GM21423 (cell line): ENCODE measurements around the gene TMEM167B.
A peak's percentile ranks its signal among the peaks of the same experiment; 100 is the strongest.

ENCODE experiments used
- ATAC-seq: cut with Tn5 transposase; IDR thresholded peaks from one replicate; pipeline ENCODE4 v1.9.1; 2021; ENCODE audit warnings: mild to moderate bottlenecking, moderate library complexity; ENCODE audit not compliant: unreplicated experiment

TMEM167B gene

DNA sequence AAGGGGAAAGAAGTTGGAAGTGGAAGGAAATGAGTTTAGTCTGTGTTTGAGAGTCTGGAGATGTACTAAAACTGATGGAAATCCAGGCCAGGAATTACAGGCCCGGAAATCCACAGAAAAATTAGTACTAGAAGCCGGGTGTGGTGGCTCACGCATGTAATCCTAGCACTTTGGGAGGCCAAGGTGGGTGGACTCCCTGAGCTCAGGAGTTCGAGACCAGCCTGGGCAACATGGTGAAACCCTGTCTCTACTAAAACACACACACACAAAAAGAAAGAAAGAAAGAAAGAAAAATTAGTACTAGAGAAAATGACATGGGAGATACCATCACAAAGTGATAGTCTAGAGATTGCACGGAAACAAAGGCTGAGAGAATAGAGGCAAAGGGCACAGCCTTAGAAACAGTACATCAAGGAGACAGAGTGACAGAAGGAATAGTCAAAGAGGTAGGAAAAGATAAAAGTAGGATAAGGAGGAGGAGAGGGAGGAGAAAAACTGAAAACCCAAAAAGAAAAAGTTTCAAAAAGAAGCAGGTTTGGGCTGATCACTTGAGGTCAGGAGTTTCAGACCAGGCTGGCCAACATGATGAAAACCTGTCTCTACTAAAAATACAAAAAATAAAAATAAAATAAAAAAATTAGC, 10.0 kb upstream of the TMEM167B start:
- no peak for ATAC-seq

DNA sequence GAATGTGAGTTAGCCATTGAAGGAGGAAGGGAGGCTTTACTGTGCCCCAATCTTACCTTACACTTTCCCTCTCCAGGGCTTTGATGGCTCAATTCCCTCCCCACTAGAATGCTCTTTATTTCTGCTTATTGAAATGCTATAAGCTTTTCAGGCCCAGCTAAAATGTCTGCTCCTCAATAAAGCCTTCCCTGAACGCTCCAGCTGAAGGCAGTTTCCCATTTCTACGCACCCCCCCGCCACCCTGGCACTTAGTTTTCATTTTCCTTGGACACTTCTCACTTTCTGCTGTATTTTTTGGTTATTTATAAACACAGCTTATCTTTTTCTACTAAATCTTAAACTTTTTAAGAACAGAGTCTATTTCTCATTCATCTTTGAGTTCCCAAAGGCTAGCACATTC, 7.1 kb upstream of the TMEM167B start:
- ATAC-seq = no peak

DNA sequence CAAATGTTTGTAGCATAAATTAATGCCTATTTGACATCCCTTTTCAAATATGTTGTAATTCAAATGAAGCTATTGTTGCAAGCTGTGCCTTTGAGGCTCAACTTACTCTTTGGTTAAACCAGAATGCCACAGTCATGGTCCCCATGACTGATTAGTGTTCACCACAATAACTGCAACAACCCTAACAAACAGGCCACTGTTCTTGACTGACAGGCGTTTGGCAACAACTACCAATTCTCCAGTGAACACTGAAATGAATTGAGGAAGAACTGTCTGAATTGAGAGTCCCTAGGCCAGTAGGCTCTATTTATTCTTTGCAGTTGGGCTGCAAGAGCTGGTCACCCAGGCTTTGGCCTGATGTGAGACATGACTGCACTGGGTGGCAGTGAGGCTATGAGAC, 6.6 kb upstream of the TMEM167B start:
- no peak for ATAC-seq

DNA sequence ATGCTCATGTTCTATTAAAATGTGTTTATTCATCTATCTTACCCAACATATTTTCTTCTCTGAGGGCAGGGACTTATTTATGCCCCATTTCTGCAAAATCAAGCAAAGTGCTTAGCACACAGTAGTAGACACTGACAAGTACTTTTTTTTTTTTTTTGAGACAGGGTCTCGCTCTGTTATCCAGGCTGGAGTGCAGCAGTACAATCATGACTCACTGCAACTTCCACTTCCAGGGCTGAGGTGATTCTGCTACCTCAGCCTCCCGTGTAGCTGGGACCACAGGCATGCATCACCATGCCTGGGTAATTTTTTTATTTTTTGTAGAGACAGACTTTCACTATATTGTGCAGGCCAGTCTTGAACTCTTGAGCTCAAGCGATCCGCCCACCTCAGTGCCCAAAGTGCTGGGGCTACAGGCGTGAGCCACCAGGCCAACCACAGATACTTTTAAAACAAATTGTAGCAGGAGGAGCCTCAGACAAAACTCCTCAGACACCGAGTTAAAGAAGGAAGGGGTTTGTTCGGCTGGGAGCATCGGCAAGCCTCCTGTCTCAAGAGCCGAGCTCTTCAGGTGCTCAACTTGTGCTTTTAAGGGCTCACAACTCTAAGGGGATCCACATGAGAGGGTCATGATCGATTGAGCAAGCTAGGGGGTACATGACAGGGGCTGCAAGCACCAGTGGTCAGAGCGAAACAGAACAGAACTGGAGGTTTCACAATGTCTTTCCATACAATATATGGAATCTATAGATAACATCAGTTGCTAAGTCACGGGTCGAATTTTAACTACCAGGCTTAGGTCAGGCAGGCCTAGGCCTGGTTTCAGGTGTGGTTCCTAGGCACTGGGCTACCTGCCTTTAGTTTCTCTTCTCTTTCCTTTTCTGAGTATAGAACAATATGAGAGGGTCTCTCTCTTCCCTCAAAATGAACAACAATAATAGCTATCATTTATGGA, 5.7 kb upstream of the TMEM167B start:
- no peak for ATAC-seq

DNA sequence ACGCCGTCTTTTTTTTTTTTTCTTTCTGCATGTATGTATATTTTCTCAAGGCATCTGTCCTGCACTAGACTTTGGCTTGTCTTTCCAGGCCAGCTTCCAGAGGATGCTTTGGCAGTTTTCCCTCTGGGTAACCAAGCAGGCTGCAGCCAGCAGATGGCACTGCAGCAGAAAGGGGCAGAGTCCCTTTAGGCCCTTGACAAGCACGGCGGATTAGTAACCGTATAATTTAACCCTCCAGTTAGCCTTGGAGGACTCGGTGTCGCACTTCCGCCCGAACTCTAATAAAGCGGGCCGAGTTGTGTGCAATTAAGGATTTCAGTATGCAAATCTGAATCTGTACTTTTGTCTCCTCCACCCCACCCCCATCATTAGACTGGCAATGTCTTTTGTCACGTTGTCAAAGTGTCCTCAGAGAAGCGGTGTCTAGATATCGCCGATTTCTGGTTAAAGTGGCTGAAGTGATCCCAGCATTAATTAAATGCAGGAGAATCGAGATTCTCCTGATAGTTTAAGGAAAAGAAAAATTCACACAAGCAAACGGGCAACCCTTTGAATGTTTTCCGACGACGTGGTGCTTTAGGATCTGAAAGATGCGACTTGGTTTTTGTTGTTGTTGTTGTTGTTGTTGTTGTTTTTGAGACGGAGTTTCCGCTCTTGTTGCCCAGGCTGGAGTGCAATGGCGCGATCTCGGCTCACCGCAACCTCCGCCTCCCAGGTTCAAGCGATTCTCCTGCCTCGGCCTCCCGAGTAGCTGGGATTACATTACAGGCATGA, 1.1 kb upstream of the TMEM167B start:
- no peak for ATAC-seq

DNA sequence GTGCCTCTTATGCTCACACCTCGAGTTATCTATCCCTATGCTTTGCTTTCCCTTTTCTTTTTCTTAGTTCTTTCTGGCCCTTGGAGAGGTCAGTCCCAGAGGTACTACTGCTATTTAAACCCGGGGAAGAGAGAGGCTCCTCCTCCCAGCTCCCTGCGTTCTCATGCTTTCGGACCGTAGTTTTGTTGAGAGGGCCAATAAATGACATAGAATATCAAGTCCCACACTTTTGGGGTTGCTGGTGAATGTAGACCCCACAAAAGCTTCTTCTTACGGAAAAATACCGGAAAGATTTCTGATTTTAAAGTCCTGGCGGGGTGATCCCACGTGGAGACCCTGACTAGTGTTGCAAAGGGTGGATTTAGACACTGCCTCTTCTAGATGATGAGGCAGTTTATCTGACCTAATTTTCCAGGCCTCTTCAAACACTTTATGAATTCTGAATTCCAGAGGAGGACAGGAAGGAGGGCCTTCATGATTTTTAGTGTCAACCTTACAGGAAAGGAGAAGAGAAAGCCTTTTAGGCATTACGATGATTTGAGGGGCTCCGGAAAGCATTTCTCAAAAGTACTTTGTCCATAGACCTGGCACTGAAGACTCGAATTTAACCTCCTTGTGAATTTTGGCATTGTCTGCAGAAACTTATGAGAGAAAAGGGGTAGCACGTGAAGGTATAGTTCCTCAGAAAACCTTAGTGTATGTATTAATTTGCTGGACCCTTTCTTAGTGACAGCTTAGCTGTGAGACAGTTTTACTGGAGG, 694 bp downstream of the TMEM167B start:
- peak; percentile 39 for ATAC-seq

DNA sequence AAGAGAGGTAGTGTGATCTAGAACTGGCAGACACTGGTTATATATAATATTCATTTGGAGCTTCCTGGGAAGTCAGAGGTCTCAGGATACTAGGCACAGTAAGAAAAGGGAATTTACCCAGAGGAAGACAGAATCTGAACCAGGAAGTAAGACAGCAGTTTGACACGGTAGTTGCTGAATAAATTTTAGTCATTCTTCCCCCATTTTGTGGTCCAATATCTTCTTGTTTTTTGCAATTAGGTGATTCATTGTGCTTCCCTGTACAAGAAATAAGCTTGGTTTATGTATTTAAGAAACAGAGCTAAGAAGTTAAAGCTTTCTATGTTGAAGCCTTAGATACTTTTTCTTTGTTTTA, 1.3 kb downstream of the TMEM167B start:
- ATAC-seq = no peak

DNA sequence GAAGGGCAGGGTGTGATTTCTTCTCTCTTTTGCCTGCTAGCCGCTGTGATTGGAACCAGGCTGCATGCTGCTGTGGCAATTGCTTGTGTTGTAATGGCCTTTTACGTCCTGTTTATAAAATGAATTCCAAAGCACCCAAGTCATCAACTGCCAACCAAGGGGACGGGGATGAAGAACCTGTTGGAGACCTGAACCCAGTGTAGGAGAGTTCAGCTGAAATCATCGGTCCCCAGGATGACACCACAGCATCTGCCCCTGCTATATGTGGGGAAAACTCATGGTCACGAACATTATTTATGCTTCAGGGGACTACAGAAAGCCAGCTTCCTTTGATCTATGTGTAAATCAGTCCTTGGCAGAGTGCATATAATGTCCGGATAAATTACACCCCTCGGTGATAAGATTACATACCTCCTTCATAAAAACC, 3.8 kb downstream of the TMEM167B start:
- ATAC-seq = no peak

DNA sequence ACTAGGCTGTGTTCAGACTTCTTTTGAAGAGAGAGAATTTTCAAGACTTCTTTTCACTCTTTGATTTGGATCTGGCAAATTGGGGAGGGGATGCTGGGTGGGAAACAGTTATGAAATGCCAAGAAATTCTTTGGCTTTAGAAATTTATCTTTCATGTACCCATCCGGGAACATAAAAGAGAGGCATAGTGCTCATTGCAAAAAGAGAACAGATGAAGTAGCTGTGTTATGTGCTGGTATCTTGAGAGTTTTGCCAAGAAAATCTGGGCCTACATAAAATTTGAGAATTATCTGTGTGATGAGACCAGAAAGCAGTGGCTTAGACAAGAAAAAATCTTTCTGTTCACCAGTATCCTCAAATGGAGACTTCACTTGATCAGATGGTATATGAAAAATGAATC, 4.3 kb downstream of the TMEM167B start:
- no peak for ATAC-seq

DNA sequence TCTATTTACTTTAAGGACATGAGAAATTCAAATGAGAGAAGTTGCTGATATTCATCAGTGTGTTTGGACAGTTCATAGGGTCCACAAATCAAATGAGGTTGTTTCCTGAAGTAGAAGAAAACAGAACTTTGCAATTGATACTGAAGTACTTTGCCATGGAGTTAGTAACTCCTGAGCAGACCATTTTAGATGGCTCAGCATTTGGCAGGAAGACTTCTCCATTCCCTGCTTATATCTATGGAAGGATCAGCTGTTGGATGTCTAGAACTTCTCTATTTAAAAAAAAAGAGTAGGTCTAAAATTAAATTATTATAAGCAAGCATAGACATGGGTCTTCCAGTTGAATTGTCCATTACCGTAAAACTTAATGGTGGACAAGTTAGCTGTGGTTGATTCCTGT, 5.1 kb downstream of the TMEM167B start:
- ATAC-seq = no peak

DNA sequence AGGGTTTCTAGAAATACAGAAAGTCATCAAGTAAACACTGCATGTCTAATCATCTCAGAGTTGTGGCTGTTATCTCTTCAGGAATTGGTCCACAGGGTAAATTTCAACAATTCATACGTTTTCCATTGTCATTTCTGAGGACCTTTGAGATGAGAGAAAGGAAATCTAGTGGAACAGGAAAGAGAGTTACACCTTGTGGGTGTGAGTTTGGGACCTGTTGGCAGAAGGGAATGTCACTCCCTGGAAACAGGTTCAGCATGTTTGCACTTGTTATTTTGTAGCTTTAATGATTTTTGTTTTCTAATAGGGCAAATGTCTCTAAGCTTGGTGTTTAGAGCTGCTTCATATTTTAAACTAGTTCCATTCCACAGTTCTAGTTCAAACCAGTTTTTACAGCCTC, 5.6 kb downstream of the TMEM167B start:
- ATAC-seq = no peak

DNA sequence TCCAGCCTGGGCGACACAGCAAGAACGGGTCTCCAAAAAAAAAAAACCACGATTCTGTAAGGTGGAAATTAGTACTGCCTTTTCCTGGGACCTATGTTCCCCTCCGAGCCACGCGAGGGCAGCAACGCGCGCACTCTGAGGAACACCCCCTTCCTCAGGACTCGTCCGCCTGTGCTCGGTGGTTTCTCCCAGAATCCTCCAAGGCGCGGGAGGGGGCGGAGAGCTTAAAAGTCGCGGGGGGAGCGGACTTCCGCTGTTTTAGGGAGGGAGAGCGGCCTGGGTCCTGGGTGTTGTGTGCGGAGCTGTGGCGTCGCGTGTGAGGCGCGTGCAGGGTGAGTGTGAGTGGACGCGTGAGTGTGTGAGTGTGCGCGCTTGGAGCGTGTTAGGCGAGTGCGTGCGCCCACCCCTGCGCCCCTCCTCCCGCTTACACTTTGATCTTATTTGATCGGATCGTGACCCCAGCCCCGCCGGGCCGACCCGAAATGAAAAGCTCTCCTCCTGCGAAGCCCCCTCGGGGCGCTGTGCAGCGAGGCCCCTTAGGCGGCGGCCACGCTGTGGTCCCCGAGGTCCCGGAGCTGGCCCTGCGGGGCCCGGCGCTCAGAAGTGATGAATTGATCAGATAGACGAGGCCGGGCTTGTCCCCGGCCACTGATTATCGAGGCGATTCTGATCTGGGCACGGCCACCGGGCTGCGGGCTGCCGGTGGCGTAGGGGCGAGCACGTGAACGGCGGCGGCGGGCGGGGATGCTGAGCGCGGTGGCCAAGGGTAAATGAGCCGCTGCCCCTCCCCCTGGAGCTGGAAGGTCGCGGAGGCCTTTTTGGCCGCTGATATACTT, 9.6 kb downstream of the TMEM167B start:
- ATAC-seq = peak; percentile 94

DNA sequence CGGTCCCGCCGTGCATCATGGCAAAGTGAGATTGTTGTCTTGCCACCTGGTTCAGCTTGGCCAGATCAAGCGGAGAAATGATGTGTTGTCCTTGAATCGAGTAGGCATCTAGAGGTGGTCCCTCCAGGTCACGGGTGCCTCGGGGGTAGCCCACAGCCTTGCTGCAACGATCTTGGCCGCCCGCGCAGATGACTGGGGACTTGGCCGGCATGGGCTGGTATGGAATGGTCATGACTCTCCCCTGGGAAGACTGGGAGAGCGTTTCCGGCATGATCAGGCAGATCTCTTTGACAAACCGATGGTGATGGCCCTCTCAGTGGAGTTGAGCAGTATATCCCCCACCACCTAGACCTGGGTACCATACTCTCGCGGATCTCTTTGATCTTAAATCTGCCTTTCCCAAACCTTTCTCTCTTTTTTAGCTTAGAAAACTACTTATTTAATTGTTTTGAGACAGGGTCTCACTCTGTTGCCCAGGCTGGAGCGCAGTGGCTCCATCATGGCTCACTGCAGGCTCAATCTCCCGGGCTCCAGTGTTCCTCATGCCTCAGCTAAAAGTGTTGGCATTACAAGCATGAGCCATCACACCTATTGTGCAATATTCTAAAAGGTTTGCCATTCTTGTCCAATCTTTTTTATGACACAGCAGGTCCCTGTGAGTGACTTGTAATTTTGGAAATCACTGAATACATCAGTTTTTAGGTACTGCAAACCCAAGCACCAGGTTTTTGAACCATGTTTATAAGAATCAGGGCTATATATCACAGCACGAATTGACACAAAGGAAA, 14.0 kb downstream of the TMEM167B start:
- no peak for ATAC-seq

DNA sequence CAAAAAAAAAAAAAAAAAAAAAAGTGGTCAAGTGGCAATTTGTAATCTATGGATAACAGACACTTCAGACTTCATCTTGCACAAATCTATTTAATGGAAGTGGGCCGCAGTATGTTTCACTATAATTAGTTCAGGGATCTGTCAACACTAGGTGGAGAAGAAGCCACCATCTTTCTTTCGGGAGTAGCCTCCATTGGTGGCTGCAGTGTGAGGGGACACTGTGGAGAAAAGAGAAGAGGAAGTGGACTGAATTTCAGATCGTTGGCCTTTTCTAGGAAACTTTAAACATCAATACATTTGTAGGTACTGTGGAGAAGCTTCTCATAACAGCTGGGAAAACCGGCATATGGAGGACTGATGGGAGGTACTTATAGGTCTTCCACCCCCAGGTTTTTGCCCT, 15.3 kb downstream of the TMEM167B start:
- no peak for ATAC-seq

DNA sequence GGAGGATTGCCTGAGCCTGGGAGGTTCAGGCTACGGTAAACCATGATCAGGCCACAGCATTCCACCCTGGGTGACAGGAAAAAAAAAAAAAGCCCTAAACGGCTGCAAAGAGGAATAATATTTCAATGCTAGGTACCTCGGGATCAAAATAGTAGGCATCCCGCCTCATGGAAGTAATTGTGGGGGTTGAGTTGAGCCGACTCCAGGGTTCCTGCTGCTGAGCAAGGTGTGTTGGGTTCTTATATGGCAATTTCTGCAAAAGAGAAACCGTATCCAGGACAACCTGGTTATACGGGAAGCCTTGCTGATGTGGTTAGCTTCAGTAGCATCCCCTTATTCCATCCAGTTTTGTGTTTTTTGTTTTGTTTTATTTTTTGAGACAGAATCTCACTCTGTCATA, 17.2 kb downstream of the TMEM167B start:
- no peak for ATAC-seq

DNA sequence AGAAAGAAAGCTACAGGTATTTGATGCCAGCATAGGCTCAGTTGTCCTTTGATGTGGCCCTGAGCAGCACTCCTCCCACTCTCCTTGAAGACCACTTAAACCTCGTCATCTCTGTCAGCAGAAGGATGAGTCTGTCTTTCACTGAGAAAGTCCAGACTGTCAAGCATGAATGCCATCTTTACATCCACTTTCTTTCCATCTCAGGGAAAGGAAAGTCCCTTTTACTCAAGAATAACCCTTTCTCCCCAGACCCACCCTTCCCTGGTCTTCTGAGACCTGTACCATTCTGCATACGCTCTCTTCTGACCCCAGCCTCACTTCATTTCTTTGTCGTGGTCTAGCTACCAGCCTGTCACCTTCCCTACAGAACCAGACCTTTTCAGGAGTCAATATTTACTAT, 19.3 kb downstream of the TMEM167B start:
- ATAC-seq = no peak

DNA sequence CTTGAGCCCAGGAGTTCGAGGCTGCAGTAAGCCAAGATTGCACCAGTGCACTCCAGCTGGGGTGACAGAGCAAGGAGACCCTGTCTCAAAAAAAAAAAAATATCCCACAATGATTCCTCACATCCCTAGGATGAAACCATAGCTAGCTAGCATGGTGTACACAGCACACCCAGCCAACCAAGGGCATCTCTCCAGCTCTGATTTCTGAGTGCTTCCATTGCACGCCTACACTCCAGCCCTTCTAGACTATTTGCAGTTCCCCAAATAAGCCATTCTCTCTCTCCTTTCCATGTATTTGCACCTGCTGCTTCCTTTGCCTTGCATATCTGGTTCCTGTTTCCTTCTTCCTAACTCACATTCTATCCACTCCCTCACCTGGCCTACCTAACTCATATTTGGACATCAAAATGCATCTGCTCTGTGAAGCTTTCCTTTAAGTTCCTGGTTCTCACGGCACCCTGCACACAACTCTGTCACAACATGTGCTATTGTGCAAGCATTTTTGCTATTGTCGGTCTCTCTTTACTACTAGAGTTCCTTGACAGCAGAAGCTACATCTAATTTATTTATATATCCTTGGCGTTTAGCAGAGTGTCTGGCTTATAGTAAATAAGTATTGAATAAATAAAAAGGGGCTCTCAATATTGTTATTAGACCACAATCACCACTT, 21.0 kb downstream of the TMEM167B start:
- ATAC-seq = no peak

DNA sequence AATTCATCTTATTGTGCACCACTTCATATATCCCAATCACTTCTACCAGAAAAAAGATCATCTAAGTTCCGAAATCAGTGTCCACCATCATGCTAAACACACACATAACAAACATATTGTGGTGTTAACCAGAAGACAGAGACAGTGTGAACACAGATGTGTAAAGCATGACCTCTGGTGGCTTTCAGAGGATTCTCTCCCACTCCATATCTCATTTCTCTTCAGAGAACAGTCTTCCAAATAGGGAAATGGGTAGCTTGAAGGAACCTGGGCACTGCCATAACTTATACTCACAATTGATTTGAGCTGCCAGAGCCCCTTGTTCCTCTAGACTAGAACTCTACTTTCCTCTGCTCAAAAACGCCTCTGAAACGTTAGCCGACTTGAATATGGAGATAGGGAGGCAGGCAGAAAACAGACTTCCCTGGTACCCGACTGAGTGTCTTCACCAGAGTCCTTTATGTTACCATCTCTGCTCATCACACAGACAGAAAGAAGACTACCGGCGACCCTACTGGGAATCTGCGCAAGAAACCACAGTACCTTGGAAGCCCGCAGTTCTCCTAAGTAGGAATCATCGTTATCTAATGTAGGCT, 21.6 kb downstream of the TMEM167B start:
- no peak for ATAC-seq
